HG02981 (cell line): Measurements from ENCODE around the gene SSU72.
"Not testable (repeated sequence)": the region's sequence is repeated elsewhere in the genome, so short reads cannot be mapped to it uniquely, and the experiment has no call there.

Experiments
- ATAC-seq: cut with Tn5 transposase; IDR thresholded peaks from one replicate; pipeline ENCODE4 v1.9.1; 2021; ENCODE audit warnings: mild to moderate bottlenecking, moderate library complexity; ENCODE audit not compliant: unreplicated experiment

Gene SSU72

DNA sequence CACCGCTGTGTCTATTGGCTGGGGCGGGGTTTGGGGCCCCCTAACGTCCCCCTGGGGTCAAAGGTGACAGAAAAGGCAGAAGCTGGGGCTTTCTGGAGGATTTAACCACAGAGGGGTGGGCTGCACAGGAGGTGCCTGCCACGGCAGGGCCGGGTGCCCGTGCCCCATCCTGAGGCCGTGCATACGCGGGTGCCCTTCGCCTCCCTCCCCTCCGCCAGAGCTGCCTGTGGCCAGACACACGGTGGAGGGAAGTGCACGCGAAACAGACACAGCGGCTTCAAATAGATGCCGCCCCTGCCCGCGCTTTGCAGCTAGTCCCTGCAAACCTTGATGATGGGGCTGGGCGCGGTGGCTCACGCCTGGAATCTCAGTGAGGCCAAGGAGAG is 65.2 kb downstream of the SSU72 start:
- not testable (repeated sequence) for ATAC-seq

DNA sequence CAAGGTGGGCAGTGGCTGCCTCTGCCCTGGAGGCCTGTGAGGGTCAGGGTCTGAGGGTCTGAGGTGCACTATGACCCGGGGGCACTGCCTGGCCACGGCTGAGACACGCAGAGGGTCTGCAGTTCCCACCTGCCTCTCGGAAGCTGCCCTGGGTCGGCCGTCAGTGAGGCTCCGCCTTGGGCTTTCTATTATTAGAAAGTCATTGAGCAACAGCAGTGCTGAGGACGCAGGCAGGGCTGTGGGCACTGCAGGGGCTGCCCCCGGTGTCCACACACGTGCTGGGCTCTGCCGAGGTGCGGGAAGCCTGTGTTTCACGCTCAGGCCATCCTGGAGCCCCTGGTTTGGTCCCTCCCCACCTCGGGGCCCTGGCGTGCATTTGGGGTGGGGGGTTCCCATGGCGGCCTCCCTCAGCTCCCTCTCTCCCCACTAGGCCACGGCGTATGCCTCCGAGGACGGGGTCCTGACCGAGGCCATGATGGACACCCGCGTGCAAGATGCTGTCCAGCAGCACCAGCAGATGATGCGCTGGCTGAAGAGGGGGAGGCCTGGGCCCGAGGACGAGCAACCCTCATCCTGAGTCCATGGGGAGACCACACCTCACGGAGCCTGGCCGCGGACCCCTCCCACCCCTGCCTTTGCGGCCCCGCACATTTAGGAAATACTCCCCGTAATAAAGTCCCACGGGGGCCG is 65.7 kb downstream of the SSU72 start:
- ATAC-seq = not testable (repeated sequence)

DNA sequence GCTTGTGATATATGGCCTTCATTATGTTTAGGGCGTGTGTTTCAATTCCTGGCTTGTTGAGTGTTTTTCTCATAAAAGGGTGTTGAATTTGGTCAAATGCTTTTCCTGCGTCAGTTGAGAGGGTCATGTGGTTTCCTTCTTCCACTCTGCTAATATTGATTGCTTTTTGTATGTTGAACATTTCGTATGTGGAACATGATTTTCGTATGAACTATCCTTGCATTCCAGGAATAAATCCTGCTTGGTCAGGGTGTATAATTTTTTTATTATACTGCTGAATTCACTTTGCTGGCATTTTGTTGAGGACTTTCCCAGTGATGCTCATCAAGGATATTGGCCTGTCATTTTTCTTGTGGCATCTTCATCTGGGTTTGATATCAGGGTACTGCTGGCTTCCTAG is 67.4 kb downstream of the SSU72 start:
- ATAC-seq = no peak

DNA sequence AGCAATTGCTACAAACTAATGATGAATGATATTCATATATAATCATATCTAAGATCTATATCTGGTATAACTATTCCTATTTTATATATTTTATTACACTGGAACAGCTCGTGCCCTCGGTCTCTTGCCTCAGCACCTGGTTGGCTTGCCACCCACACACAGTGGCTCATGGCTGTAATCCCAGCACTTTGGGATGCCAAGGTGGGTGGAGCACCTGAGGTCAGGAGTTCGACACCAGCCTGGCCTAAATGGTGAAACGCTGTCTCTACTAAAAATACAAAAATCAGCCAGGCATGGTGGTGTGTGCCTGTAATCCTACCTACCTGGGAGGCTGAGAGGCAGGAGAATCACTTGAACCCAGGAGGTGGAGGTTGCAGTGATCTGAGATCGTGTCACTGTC is 68.9 kb downstream of the SSU72 start:
- not testable (repeated sequence) for ATAC-seq

DNA sequence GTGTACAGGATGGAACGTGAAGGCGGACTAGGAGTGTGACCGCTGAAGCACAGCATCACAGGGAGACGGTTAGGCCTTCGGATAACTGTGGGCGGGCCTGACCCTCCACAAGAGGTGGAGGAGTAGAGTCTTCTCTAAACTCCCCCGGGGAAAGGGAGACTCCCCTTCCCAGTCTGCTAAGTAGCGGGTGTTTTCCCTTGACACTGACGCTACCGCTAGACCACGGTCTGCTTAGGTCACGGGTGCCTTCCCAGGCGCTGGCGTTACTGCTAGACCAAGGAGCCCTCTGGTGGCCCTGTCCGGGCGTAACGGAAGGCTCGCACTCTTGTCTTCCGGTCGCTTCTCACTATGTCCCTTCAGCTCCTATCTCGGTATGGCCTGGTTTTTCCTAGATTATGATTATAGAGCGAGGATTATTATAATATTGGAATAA is 69.3 kb downstream of the SSU72 start:
- not testable (repeated sequence) for ATAC-seq

DNA sequence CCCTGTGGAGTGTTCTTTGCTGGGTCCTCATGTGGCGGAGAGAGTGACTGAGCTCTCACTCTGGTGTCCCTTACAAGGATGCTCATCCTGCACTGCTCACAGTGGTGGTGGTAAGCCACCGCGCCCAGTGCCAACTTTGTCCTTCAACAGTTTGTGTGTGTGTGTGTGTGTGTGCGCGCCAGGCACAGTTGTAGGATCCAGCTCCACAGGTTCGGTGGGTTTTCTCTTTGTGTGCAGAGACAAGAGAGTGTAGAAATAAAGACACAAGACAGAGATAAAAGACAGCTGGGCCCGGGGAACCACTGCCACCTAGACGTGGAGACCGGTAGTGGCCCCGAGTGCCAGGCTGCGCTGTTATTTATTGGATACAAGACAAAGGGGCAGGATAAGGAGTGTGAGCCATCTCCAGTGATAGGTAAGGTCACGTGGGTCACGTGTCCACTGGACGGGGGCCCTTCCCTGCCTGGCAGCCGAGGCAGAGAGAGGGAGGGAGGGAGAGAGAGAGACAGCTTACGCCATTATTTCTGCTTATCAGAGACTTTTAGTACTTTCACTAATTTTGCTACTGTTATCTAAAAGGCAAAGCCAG is 69.8 kb downstream of the SSU72 start:
- not testable (repeated sequence) for ATAC-seq

DNA sequence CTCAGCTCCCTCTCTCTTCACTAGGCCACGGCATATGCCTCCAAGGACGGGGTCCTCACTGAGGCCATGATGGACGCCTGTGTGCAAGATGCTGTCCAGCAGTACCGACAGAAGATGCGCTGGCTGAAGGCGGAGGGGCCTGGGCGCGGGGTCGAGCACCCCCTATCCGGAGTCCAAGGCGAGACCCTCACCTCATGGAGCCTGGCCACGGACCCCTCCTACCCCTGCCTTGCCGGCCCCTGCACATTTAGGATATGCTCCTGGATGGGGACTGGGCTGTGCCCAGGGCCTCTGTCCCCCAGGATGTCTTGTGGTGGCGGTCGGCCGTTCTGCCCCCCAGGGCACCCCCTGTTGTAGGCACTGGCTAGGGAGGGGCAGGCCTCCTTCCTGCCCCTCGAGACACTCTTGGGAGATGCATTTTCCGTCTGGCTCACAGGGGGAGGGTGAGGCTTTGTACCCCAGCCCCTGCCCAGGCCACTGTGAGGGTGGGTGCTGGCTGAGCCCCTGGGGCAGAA is 79.1 kb downstream of the SSU72 start:
- not testable (repeated sequence) for ATAC-seq

DNA sequence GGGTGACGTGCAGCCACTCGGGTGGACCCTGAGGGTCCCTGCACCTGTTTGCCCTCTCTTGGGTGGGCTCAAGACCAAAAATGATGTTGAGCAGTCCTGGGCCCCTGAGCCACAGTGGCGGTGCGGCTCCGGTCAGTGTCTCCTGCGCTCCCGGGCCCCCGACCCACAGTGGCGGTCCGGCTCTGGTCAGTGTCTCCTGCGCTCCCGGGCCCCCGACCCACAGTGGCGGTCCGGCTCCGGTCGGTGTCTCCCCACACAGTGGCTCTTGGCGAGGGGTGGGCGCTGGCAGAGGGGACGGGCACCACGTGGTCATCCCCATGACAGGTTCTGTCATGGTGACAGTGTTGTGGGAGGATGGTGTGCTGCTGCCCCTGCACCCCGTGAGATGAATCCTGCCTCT is 80.4 kb downstream of the SSU72 start:
- not testable (repeated sequence) for ATAC-seq
